CD4-positive, alpha-beta T cell (primary cell): ENCODE results near the gene ZNF516. TPM values are rescaled to one million over a fixed set of nuclear protein-coding genes. Genes with fewer than 3 reads are reported as not detected.

Source experiments
- ATAC-seq: fragments of 200-7000 bp; cut with Tn5 transposase; one replicate; pipeline ENCODE4 v1.10.0; 2022; ENCODE audit warnings: mild to moderate bottlenecking; ENCODE audit not compliant: poor library complexity
- CTCF ChIA-PET: fragments of 350-600 bp; sonication (Branson Sonifier 250); formaldehyde crosslinking; loops from one replicate; lab custom pipeline; 2021; ENCODE audit warnings: antibody characterized with exemption, inconsistent platforms; lab: Charles Lee
- POLR2A ChIA-PET: fragments of 350-600 bp; sonication (Branson Sonifier 250); formaldehyde crosslinking; loops from one replicate; lab custom pipeline; 2021; ENCODE audit warnings: antibody characterized with exemption, inconsistent platforms; lab: Charles Lee
- DNase-seq, 14 experiments: peaks; one replicate each; pipeline ENCODE4 v3.0.0-alpha.2; 2013 to 2020; ENCODE audit warnings: mixed read lengths in 2 of 14
- H3K27ac ChIP-seq, 2 donors: one replicate each; pipeline versions ENCODE4 v1.5.1 to v1.7.0; 2013; ENCODE audit warnings: low read length in 2 of 2, low read depth in 1 of 2, mild to moderate bottlenecking in 1 of 2
- H3K27me3 ChIP-seq, 2 experiments: 1 replicate in 1 of 2; 2 replicates in 1 of 2; pipeline versions ENCODE4 v1.6.1 to v1.7.0; 2013; ENCODE audit warnings: low read length in 2 of 2, control low read depth in 1 of 2, mild to moderate bottlenecking in 1 of 2, moderate library complexity in 1 of 2; ENCODE audit not compliant: insufficient read depth in 2 of 2, control insufficient read depth in 1 of 2
- H3K36me3 ChIP-seq: one replicate; pipeline ENCODE4 v1.6.1; 2013; ENCODE audit warnings: low read length, control low read depth; ENCODE audit not compliant: insufficient read depth
- H3K4me1 ChIP-seq: one replicate; pipeline ENCODE4 v1.6.1; 2013; ENCODE audit warnings: low read length, control low read depth; ENCODE audit not compliant: insufficient read depth
- H3K4me3 ChIP-seq: one replicate; pipeline ENCODE4 v1.5.1; 2013; ENCODE audit warnings: mild to moderate bottlenecking, low read length, moderate library complexity
- H3K9me3 ChIP-seq, 2 experiments: 1 replicate in 1 of 2; 2 replicates in 1 of 2; pipeline versions ENCODE4 v1.6.1 to v1.7.0; 2013; ENCODE audit warnings: low read length in 2 of 2, mild to moderate bottlenecking in 2 of 2, control low read depth in 1 of 2, moderate library complexity in 1 of 2; ENCODE audit not compliant: control insufficient read depth in 1 of 2, insufficient read depth in 1 of 2
- H3K27ac Mint-ChIP-seq: one replicate; pipeline ENCODE4 v1.8.0; 2020; ENCODE audit warnings: mixed read lengths
- H3K27me3 Mint-ChIP-seq: one replicate; pipeline ENCODE4 v1.8.0; 2021; ENCODE audit warnings: mixed read lengths
- H3K36me3 Mint-ChIP-seq: one replicate; pipeline ENCODE4 v1.8.0; 2021; ENCODE audit warnings: low read depth, mixed read lengths
- H3K4me1 Mint-ChIP-seq: one replicate; pipeline ENCODE4 v1.8.0; 2021; ENCODE audit warnings: low read depth, mixed read lengths
- H3K4me3 Mint-ChIP-seq: one replicate; pipeline ENCODE4 v1.8.0; 2020; ENCODE audit warnings: mild to moderate bottlenecking, mixed read lengths
- H3K9me3 Mint-ChIP-seq: one replicate; pipeline ENCODE4 v1.8.0; 2020; ENCODE audit warnings: mixed read lengths
- intact Hi-C, 2 experiments: fragments of 100-400 bp; cut with DNase I in 1 of 2; cut with micrococcal nuclease in 1 of 2; formaldehyde crosslinking; loops; one replicate each; pipeline versions ENCODE4 v1.15.1 to v1.9.0; 2023 to 2025; cut with DNase I, micrococcal nuclease
- total RNA-seq, 174 experiments: library from RNA in 2 of 174; stranded (reverse) in 2 of 174; gene quantifications; one replicate each; pipeline ENCODE4 v1.2.3 and lab custom pipeline; 2021 to 2026
- TF ChIP-seq, protein P1 (sequence below): fragments of 200-600 bp; IDR thresholded peaks from one replicate; pipeline ENCODE4 v1.8.0; 2022; ENCODE audit warnings: antibody characterized with exemption, mild to moderate bottlenecking

The ZNF516 gene
- total RNA-seq, 2 experiments from 2014 or later = 22.4 to 29.3 TPM

GRCh38 chr18:76468345-76469304, 26.4 kb downstream of the ZNF516 start:
- H3K4me1 ChIP-seq = peaks cover 18% of the 10 kb centered on the region
- peaks cover 0 to 8% of the 10 kb centered on the region in 2 experiments for H3K9me3 ChIP-seq
- DNase-seq (no peak), ATAC-seq (no peak)
- H3K9me3 Mint-ChIP-seq = no peaks in the 10 kb centered on the region
- TF ChIP-seq, protein P1, sequence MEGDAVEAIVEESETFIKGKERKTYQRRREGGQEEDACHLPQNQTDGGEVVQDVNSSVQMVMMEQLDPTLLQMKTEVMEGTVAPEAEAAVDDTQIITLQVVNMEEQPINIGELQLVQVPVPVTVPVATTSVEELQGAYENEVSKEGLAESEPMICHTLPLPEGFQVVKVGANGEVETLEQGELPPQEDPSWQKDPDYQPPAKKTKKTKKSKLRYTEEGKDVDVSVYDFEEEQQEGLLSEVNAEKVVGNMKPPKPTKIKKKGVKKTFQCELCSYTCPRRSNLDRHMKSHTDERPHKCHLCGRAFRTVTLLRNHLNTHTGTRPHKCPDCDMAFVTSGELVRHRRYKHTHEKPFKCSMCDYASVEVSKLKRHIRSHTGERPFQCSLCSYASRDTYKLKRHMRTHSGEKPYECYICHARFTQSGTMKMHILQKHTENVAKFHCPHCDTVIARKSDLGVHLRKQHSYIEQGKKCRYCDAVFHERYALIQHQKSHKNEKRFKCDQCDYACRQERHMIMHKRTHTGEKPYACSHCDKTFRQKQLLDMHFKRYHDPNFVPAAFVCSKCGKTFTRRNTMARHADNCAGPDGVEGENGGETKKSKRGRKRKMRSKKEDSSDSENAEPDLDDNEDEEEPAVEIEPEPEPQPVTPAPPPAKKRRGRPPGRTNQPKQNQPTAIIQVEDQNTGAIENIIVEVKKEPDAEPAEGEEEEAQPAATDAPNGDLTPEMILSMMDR = no peak
- H3K27me3 Mint-ChIP-seq = no peaks in the 10 kb centered on the region
- H3K27me3 ChIP-seq = no peaks in the 10 kb centered on the region
- H3K4me3 Mint-ChIP-seq = peak overlapping the region; percentile 74
- peaks cover 49% of the 10 kb centered on the region for H3K4me1 Mint-ChIP-seq
- H3K27ac Mint-ChIP-seq = no peak overlapping the region
- no peaks in the 10 kb centered on the region for H3K36me3 Mint-ChIP-seq
- intact Hi-C loops = no loop called here
- POLR2A ChIA-PET = interaction anchor here (0.5 to 0.8 kb wide), 2 partner anchors 24 to 152 kb away, joined by 3 to 4 read pairs; no protein-coding TSS in a partner anchor
- no peak overlapping the region for H3K4me3 ChIP-seq
- no peak overlapping the region for H3K27ac ChIP-seq
- CTCF ChIA-PET = interaction anchor here (1.7 kb wide), 1 partner anchor 9 kb away, joined by 3 read pairs; no protein-coding TSS in a partner anchor
- H3K36me3 ChIP-seq = no peaks in the 10 kb centered on the region

DNA sequence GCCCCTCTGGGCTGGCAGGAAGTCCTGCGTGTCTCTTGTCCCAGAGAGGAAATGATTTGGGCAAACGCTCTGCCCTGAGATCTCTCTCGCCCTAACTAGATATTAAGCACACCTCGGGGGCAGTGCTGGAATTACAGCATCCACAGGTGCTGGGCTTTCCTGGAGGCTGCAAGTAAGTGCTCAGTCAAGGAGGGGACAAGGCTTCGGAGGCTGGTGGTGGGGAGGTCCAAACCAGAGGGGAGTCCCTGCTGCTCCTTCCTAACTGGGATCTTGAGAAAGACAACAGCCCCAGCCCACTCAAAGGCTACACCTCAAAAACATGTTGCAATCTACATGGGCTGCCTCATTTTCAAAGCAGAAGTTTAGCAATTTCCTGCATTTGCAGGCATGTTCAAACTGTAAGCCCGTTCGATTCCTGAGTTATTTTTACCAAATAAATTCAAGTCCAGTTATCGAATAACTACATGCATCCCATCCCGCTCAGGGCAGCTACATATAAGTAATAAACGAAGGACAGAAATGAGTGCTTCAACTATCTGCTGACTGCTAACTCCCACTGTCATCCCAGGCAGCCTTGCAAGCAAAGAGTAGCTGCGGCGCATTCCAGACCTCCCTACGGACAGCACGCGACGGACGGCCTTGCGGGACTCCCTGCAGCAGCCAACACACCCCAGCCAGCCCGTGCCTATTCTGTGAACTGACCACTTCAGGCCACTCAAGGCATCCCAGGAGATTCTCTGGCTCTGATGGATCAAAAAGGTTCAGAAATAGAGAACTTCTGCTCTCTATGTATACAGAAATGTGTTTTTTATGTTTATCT, 27.5 kb downstream of the ZNF516 start:
- Histone ChIP-seq H3K36me3 (no peaks in the 10 kb centered on the region), H3K27ac (no peak overlapping the region), H3K27me3 (no peaks in the 10 kb centered on the region), H3K4me3 (no peak overlapping the region), H3K9me3 (peaks cover 0 to 8% of the 10 kb centered on the region in 2 experiments), H3K4me1 (peaks cover 18% of the 10 kb centered on the region)
- Mint-ChIP-seq H3K27me3 (no peaks in the 10 kb centered on the region), H3K27ac (peak overlapping the region; percentile 76), H3K9me3 (no peaks in the 10 kb centered on the region), H3K36me3 (peaks cover under 1% of the 10 kb centered on the region), H3K4me3 (peak overlapping the region; percentile 74), H3K4me1 (peaks cover 46% of the 10 kb centered on the region)
- POLR2A ChIA-PET = interaction anchor here (0.5 to 1.1 kb wide), 4 partner anchors 22 to 153 kb away, joined by 3 to 6 read pairs (median 4); no protein-coding TSS in a partner anchor
- CTCF ChIA-PET = no interaction called here
- TF ChIP-seq, protein P1 = no peak
- ATAC-seq (peak; percentile 41), DNase-seq (peak in 2 of 14 experiments; percentile 15 to 40)
- intact Hi-C loops = no loop called here

GRCh38 chr18:76466410-76466991, 28.5 kb downstream of the ZNF516 start:
- no peak overlapping the region for H3K27ac ChIP-seq
- POLR2A ChIA-PET = interaction anchor here (1.0 to 1.1 kb wide), 2 partner anchors 24 to 27 kb away, joined by 4 to 6 read pairs; no protein-coding TSS in a partner anchor

More at GRCh38 chr18:76466410-76466991, 28.5 kb downstream of the ZNF516 start:
- Mint-ChIP-seq H3K27ac (peak overlapping the region; percentile 84), H3K36me3 (peaks cover 7% of the 10 kb centered on the region), H3K4me1 (peaks cover 41% of the 10 kb centered on the region), H3K27me3 (no peaks in the 10 kb centered on the region), H3K9me3 (no peaks in the 10 kb centered on the region), H3K4me3 (peak overlapping the region; percentile 79)
- TF ChIP-seq, protein P1 = no peak
- H3K27me3 ChIP-seq = no peaks in the 10 kb centered on the region
- CTCF ChIA-PET = no interaction called here
- ATAC-seq = peak; percentile 16
- H3K4me1 ChIP-seq = peaks cover 18% of the 10 kb centered on the region
- H3K9me3 ChIP-seq = peaks cover 0 to 8% of the 10 kb centered on the region in 2 experiments
- H3K36me3 ChIP-seq = no peaks in the 10 kb centered on the region
- H3K4me3 ChIP-seq = no peak overlapping the region
- intact Hi-C loops = no loop called here
- DNase-seq = peak in 1 of 14 experiments; percentile 10
